PFSK-1 (cell line): ENCODE measurements around the gene EDN1.

ENCODE experiments used
- POLR2AphosphoS5 ChIP-seq: IDR thresholded peaks from 2 replicates; pipeline ENCODE4 v1.6.1; 2012; ENCODE audit warnings: low read depth, mild to moderate bottlenecking, control low read depth, low read length, moderate library complexity
- REST ChIP-seq, 2 experiments: IDR thresholded peaks; 2 replicates each; pipeline versions ENCODE4 v1.6.1 to v1.8.0; 2011 to 2012; ENCODE audit warnings: low read depth in 2 of 2, low read length in 2 of 2, control low read depth in 1 of 2, inconsistent platforms in 1 of 2, mild to moderate bottlenecking in 1 of 2, moderate library complexity in 1 of 2; ENCODE audit not compliant: insufficient read depth in 1 of 2
- SIN3A ChIP-seq: IDR thresholded peaks from 2 replicates; pipeline ENCODE4 v1.6.1; 2012; ENCODE audit warnings: mild to moderate bottlenecking, low read length, moderate library complexity, borderline replicate concordance; ENCODE audit not compliant: insufficient read depth
- TAF1 ChIP-seq: IDR thresholded peaks from 2 replicates; pipeline ENCODE4 v1.6.1; 2012; ENCODE audit warnings: low read length, control low read depth, borderline replicate concordance; ENCODE audit not compliant: insufficient read depth

GRCh38 chr6:12318749-12319148, 28.6 kb downstream of the EDN1 start:
- TF ChIP-seq POLR2AphosphoS5 = no peak
- no peak for TF ChIP-seq TAF1
- TF ChIP-seq REST (IDR thresholded peaks at IDR 0.05; ENCODE audit: insufficient read depth in 1 of 2, low read depth in 2 of 2, low read length in 2 of 2) = no peak
- TF ChIP-seq SIN3A = no peak
